ENCODE results near the gene ARHGAP20. TPM values are rescaled to one million over a fixed set of nuclear protein-coding genes. Genes with fewer than 3 reads are reported as not detected.

Gene ARHGAP20
- total and polyA plus RNA-seq, 2 of the 8 experiments (the other 6 are each of a cell fraction or from before 2014, with no cell fraction given) = 0.05 to 0.28 TPM

DNA sequence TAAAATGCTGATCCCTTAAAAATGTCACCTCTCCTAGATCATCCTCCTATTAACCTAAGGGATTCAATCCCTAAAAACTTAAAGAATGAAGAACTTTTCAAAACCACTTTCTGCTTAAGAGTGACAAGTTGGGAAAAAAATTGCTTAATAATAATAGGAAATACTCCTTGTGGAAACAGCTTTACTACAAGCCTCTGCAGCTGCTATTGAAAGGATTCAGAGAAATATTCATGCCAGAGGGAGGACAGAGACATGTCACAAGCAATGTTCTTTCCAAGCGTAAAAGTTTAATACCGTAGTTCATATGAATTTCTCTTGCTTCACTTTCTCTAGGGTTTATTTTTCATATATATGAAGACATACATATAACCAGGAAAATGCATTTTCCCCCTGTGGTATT, 98.2 kb downstream of the ARHGAP20 start:
- H4K91ac ChIP-seq (replicated peaks; ENCODE audit: insufficient read length, low read length) = no peak overlapping the region
- no peak for DNase-seq (ENCODE audit: low read depth in 1 of 2, low spot score in 2 of 2)
- H3K23me2 ChIP-seq (ENCODE audit: low read depth, low read length) = no peaks in the 10 kb centered on the region
- H3K4me3 ChIP-seq (ENCODE audit: extremely low read depth in 1 of 4, insufficient read depth in 2 of 4, low read depth in 3 of 4, low read length in 4 of 4) = no peak overlapping the region
- no peak overlapping the region for H2BK12ac ChIP-seq (ENCODE audit: low read depth, low read length)
- no peak overlapping the region for H3K23ac ChIP-seq (ENCODE audit: insufficient read length)
- no peak overlapping the region for H2BK120ac ChIP-seq (replicated peaks; ENCODE audit: low read depth, low read length)
- H2AK5ac ChIP-seq (ENCODE audit: low read depth, low read length) = no peak overlapping the region
- no peaks in the 10 kb centered on the region for H3K79me1 ChIP-seq (ENCODE audit: low read depth, low read length)
- H3K27me3 ChIP-seq (replicated peaks in 1 of 4; ENCODE audit: control insufficient read depth in 3 of 4, extremely low read depth in 1 of 4, insufficient read depth in 3 of 4, low read length in 3 of 4) = no peaks in the 10 kb centered on the region
- H3K4me2 ChIP-seq (ENCODE audit: insufficient read depth in 1 of 2, low read depth in 2 of 2, low read length in 2 of 2) = no peak overlapping the region
- H4K8ac ChIP-seq (ENCODE audit: extremely low read depth, insufficient read depth, low read length) = no peak overlapping the region
- H3K79me2 ChIP-seq (ENCODE audit: control insufficient read depth in 1 of 2, insufficient read depth in 2 of 2, low read length in 2 of 2) = no peaks in the 10 kb centered on the region
- H3K27ac ChIP-seq (ENCODE audit: low read depth, low read length) = no peak overlapping the region
- H3K18ac ChIP-seq (ENCODE audit: extremely low read depth, low read length) = no peak overlapping the region
- TF ChIP-seq RFX5 (IDR thresholded peaks at IDR 0.05; ENCODE audit: borderline replicate concordance, low read depth, low read length) = no peak
- no peak for TF ChIP-seq RNF2 (IDR thresholded peaks at IDR 0.05; ENCODE audit: borderline replicate concordance, low read depth, low read length, missing control alignments, poor library complexity, severe bottlenecking)
- H3K36me3 ChIP-seq (ENCODE audit: control insufficient read depth in 2 of 4, insufficient read depth in 4 of 4, low read length in 3 of 4) = no peaks in the 10 kb centered on the region
- H3K4me1 ChIP-seq (replicated peaks in 1 of 4; ENCODE audit: control insufficient read depth in 3 of 4, insufficient read depth in 4 of 4, low read length in 3 of 4) = no peaks in the 10 kb centered on the region
- H4K20me1 ChIP-seq (replicated peaks in 1 of 2; ENCODE audit: control insufficient read depth in 1 of 2, insufficient read depth in 2 of 2, low read length in 2 of 2) = no peaks in the 10 kb centered on the region
- ChIA-PET POLR2A (ENCODE audit: partially characterized antibody) (no interaction called here), CTCF (ENCODE audit: partially characterized antibody) (no interaction called here)
- 60% methylated on average over 2 of the region's 2 CpGs; no CpG with 5 or more reads in 1 of the 2 experiments for WGBS, 2 experiments (ENCODE audit: extremely low coverage in 1 of 2, insufficient coverage in 1 of 2, insufficient read length in 1 of 2, insufficient replicate concordance in 2 of 2, low coverage in 1 of 2, low lambda C conversion rate in 2 of 2, missing lambda C conversion rate in 1 of 2)
- no peak for FAIRE-seq
- H3K9me3 ChIP-seq (ENCODE audit: insufficient read depth in 2 of 2, low read depth in 1 of 2, low read length in 1 of 2) = no peaks in the 10 kb centered on the region
- no peak overlapping the region for H3K9ac ChIP-seq (replicated peaks in 1 of 4; ENCODE audit: extremely low read depth in 1 of 4, low read depth in 3 of 4, low read length in 3 of 4)
- H2AFZ ChIP-seq (ENCODE audit: low read length) = no peak overlapping the region
- H2BK15ac ChIP-seq (ENCODE audit: low read length) = no peak overlapping the region
- H4K5ac ChIP-seq (ENCODE audit: insufficient read length, low read depth, low read length) = no peak overlapping the region
- H3K14ac ChIP-seq (ENCODE audit: insufficient read length) = no peak overlapping the region
- no peak overlapping the region for H3K56ac ChIP-seq (replicated peaks; ENCODE audit: insufficient read length, low read depth, low read length)
- no peak overlapping the region for H2BK20ac ChIP-seq (ENCODE audit: low read length)
- no peak overlapping the region for H3K4ac ChIP-seq (replicated peaks; ENCODE audit: insufficient read length, low read depth, low read length)
- no peak overlapping the region for H2BK5ac ChIP-seq (ENCODE audit: low read depth, low read length)

All from H1 (cell line).